NCI-H1105 (cell line): Measurements from ENCODE around the gene CCDC88C.
A peak's percentile ranks its signal among the peaks of the same experiment; 100 is the strongest.
"Not testable (repeated sequence)": the region's sequence is repeated elsewhere in the genome, so short reads cannot be mapped to it uniquely, and the experiment has no call there.

Experiments
- DNase-seq: peaks from one replicate; lab custom pipeline; 2025; lab: John Stamatoyannopoulos, UW

Gene CCDC88C

DNA sequence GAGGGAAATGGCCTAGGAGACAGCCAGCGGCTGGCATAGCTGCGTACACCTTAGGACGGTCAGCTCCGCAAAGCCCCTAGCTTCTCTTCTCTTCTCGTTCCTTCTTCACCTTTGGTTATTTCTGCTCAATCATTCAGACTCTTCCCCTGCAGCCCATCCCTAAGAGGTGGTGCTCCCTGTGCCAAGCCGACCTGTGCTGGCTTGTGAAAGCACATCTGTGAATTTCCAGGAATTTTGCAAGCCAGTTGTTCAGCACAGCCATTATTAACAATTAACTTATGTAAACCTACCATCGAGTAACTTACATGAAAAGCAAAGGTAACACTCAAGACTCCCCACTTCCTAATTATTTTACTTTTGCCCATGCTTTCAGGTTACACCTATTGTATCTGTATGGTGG, 152.2 kb downstream of the CCDC88C start:
- DNase-seq, result no peak

DNA sequence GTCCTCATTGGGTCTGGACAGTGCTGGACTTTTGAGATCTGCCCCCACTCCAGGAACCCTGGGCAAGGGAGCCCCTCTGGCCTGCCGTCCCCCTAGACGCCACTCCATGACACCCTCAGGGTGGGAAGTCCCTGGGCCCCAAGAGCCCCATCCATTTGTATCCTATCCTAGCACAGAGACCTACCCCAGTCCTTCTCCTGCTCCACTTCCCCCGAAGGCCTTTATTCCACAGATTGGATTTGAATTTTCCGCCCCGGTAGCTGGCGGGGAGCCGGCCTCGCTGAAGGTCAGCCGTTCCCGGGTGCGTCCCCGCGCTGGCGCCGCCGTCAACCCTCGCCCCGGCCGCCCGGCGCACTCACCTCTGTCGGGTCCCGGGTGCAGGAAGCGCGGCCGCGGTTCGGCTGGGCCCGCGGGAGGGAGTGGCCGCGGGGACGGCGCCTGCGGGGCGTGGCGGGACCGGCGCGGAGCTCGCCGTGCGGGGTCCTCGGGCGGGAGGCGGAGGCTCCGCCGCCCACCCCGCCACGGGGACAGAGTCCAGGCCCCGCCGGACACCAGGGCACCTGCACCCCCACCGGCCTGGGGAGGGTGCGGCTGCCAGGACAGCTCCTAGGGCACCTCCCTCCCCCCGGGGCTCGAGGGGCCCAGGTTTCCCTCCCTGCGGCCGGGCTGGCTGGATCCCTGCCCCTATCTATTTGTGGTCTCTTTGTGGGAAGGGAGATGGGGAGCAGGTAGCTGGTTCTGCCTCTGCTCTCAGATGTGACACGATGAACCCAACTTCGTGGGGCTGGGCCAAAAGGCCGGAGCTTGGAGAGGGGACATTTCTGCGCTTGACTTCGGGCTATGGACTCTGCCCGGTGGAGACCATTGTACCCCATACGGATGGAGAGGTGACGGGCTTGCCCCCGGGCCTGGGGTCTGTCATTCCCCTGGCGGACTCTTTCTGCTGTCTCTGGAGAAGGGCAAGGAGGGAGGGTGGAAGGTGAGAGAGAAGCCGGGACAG, 153.2 kb downstream of the CCDC88C start:
- no peak for DNase-seq

DNA sequence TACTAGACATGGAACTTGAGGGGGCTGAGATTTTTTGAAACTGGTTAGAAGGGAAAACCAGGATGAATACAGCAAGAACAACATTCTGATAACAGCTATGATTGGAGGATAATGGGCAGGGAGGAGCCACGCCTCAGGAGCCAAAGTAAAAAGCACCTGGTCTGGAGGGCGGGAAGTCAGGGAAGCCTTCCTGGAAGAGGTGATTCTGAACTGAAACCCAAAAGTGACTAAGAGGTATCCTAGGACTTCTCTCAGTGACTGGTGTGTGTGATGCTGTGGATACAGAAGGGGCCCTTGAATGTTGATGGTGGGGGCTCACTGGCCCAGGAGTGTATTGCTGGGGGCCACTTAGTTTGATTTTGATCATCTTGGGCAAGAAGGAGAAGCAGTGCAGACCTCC, 154.3 kb downstream of the CCDC88C start:
- DNase-seq, result no peak

DNA sequence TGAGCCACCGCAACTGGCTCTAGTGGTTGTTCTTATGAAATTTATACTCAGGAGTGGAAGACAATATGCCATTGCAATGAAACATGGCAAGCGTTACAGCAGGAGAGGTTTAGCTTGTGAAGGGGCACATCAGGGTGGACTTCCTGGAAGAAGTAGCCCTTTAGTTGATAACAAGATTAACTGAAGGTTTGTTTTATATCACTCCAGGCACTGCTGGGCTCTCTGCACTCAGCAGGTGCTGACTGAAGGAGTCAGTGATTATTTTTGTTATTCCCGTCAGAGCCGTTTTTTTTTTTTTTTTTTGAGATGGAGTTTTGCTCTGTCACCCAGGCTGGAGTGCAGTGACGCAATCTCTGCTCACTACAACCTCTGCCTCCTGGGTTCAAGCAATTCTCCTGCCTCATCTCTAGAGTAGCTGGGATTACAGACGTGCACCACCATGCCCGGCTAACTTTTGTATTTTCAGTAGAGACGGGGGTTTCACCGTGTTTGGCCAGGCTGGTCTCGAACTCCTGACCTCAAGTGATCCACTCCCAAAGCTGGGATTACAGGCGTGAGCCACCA, 155.6 kb downstream of the CCDC88C start:
- DNase-seq, result no peak

DNA sequence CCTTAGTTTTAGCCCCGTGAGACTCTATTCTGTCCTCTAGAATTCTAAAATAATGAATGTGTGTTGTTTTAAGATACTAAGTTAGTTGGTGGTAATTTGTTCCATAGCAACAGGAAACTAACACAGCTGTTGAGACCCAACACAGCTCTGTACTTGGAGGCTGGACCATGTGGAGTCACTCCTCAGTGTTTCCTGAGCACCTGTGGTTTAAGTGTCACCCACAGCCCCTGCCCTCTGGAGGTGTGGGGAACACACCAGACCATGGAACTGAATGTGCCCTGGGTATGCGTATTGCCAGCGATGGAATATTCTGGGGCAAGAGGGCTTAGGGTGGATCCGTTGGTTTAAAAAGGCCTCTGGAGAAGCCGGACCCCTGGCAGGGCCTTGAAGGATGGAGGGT, 156.5 kb downstream of the CCDC88C start:
- no peak for DNase-seq

DNA sequence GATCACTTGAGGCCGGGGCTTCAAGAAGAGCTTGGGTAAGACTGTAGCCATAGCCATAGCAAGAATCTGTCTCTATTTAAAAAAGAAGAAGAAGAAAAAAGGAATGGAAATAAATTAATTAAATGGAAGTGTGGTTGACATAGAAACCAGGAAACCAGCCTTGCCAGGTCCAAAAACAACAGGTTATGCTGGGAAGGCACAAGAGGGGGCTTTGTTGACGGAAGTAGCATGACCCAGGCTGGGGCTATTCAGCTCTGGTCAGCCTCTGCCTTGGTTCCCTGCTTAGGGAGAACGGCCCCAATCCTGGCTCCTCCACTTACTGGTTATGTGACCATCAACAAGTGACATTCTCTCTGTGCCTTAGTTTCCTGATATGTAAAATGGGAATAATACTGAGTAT, 158.7 kb downstream of the CCDC88C start:
- DNase-seq, result no peak

DNA sequence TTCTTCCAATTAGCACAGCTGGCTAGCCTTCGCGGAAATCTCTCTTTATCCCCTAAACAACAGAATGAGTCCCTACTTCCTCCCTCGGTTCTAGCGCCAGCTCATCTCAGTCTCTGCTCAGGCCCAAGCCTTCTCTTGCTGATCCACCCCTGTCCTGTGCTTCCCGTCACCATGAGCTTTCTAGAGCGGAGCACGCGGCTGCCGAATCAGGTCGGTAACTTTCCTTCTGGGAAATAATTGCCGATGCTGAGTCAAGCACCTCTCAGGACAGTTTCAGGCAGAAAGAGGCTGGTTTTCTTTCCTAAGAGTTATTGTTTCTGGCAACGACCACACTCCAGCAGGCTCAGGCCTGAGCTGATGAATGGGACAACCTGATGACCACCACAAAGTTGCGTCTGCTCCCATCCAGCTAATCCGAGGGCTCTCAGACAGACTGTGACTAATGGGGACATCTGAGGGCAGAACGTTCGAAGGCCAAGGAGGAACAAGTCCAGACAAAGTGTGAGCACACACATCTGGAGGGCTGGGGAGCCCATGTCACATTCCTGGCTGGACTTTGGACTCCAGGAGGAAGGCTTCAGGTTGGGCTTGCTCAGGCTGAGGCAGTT, 159.5 kb downstream of the CCDC88C start:
- DNase-seq, result no peak

DNA sequence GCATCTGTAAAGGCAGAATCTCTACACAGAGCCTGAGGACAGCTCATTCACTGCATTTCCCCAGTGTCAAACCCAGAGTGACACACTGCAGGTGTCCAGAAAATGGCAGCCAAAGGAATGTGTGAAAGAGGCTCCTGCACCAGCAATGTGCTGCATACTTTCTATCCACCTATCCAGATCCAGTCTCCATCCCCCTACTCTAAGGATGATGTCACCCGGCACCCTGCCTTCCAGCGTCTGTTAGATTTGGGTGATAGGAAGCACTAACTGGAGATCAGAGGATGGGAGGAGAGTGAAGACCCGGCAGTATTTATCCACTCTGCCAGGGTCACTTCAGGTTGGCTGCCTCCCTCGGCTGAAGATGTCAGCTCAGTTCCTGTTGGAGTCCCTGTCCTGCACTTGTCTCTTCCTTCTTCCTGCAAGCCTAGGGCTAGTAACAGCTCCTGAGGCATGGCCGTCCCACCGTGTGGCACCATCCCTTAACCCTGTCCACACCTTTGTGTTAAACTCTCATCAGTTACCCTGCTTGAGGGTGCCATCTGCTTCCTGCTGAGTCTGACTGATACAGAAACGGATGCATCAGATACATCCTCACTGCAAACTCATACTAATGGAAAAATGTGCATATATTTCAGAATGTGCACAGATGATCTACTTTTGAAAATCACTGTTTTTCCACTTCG, 160.2 kb downstream of the CCDC88C start:
- no peak for DNase-seq

DNA sequence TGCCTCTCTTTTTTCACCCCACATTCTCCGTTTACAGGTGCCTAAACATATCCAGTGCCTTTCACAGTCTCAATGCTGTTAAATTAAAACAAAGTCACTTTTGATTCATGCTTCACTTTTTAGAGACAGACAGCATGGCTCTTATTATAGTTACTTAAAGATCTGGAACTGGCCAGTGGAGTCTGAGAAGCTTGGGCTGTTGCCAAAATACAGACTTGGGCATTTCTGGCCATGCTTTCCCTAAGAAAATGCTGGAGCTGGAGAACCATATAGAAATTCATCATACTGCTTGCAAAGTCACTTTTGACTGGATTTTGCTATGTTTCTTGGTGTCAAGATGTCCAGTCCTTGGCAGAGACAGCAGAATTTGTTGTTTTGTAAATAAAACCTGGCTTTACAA, 161.0 kb downstream of the CCDC88C start:
- DNase-seq, result no peak

DNA sequence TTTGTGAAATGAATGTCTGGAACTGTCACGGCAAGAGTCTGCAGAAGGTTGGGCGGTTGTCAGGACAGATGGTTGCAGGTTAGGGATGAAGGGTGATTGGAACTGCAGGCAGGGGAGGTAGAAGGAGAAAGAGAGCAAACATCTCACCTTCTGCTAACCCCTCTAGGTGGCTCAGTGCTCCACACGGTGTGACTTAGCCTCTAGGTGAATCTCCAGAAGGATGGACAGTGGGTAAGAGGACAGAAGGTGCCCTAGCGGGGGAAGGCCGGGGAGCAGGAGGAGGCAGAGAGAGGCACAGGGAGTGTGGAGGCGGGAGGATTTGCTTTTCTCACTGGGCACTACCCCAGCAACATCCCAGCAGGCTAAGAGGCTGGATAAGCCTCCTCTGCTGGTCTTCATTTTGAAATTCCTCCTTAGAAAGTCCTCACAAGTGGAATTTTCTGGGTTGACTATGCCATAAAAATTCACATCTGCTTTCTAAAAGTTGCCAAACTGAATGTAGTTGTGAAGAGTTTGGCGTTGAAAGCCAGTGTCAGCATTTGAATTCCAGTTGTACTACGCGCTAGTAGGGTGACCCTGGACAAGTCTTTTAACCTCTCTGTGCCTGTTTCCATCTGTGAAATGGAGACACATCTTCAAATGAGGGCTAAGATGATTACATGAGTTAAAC, 162.5 kb downstream of the CCDC88C start:
- DNase-seq, result no peak

DNA sequence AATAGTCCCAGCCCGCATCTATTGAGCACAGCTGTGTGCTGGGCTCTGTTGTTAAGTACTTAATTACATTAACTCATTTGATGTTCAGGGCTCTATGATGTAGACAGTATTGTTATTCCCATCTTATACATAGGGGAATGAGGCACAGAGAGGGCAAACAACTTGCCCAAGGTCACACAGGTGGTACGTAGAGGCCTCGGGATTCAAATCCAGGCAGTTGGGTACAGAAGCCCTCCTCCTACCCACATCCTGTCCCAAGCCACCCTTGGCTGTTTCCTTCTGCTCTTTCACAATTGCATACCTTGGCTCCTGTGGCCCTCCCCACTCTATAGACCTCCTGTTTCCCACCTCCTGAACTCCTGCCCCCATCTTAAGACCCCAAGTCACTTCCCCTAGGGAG, 163.2 kb downstream of the CCDC88C start:
- DNase-seq, result no peak

DNA sequence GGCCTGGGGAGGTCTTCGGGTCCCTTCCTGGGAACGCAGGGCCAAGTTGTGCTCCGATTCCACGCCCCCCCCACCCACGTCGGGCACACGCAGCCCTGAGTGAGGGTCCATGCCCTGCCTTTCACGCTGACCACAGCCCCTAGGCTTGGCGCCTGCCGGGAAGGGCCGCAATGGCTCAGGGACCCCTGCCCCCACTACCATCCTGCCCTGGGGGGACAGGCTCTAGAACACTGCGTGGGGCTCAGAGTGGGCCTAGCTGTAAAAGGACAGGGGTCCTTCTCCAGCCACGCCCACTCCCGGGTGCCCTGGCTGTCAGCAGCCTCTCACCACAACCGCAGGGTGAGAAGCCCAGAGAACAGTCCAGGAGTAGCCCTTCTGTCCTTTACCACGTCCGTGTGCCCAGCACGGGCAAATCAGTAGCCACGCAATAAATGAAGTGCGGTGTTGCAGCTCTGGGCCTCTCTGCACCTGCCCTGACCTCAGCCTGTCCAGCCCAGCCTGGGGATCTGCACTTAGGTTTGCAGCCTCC, 163.8 kb downstream of the CCDC88C start:
- DNase-seq, result no peak

DNA sequence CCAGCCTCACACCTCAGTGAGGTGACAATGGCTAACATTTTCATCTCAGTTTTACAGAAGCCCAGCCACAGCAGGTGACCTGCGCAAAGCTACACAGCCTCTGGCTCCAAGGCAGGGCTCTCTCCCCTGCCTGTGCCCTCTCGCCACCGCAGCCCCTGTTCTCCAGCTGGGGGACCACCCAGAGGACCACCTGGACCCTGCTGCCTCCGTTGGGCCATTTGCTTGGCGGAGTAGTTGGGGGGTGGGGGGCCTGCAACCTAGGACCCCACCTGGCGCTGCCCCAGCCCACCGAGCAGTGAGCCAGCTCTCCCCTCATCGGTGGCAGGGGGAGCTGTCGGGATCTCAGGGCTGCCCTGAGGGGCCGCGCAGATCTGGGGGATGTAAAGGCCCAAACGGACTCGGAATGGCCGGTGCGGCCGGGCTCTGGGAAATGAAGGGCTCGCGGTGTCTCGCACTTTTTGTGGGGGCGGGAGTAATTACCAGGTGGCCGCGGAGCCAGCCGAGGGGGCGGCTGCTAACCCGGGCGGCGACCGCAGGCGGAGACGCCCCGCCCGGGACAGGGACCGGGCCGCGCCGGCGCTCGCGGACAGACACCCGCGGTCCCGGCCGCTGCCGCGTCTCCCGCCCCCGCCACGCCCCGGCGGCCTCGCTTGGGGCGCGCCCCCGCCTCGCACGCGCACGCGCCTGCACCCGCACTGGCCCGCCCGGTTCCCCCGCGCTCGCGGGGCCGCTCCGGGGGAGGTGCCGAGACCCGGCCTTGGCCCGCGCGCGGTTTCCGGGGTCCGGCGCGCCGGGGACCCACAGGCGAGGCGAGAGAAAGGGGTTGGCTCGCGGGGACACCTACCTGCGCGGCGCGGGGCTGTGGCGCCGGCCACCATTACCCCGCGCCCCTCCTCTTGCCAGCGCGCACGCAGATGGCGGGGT, 164.5 kb downstream of the CCDC88C start:
- no peak for DNase-seq

DNA sequence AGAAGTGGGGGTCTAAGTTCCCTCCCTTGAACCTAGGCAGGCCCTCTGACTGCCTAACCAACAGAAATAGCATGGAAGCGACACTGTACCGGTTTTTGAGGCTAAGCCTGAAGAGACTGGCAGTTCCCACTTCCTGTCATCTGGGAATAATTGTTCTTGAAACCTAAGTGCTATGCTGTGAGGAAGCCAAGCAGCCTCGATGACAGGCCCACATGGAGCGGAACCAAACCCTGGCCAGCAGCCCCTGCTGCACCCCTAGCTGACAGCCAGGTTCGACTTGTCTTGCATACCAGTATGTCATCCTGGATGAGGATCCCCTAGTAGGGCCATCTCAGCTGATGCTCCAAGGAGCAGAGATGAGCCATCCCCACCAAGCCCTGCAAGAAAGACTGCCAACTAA, 166.7 kb downstream of the CCDC88C start:
- no peak for DNase-seq

DNA sequence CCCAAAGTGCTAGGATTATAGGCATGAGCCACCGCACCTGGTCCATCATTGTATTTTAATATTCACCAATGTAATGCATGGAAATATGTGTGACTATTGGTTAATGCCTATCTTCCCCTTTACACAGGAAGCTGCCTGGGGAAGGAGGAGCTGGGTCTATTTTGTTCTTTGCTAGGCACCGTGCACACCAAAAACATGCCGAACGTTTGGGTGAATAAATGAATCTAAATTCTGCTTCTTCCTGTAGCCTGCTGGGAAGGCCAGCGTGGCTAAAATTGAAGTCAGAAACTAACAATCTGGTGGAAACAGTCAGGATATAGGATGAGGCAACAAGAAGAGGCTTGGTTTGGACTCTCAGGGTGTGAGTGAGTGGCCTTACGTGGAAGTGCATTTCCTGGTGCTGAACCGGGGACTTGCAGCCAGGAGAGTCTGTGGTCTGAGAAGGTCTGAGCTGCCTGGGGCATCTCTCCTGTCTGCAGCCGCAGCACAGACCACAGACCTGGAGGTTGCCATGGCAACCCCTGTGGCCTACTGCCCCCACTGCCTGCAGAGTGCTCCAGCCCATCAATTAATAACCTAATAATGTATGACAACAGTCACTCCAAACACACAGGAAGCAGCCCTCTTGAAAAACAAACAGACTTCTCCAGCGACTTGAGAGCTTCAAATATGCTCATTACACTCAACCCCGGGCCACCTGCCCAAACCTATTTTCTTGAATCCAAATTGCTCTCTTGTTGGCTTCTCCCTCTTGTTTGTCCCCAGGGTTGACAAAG, 167.6 kb downstream of the CCDC88C start:
- peak; percentile 98 for DNase-seq

DNA sequence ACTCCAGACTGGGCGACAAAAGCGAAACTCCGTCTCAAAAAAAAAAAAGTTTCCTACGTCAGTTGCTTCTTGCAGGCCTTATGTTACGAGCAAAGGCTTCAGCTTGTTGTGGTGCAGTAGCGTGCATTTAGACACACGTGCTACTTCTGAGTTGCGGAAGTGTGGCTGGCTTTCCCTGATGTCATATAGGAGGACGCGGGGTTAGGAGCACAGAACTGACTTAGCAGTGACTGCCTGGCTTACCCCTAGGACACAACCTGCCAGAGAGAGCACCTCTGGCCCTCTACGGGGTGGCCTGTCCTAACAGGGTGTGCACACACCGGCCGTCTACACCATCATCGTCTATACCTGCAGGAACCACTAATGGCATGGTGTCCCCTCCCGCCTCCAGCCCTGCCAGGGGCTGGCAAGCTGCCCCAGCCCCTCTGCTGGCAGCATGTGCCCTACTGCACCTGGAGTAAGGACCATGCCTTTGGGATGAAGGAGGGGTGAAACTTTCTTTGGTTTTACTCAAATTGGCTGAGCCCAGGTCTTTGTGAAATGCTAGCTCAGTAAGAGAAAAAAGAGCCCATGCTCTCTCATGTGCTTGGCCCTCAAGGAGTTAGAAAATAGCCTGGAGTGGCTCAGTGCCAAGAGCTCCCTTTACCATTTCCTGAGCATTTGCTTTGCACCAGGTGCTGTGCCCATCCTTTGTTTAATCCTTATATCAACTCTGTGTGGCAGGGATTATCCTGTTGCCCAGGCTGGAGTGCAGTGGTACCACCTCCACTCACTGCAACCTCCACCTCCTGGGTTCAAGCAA, 171.4 kb downstream of the CCDC88C start:
- DNase-seq, result peak; percentile 41

DNA sequence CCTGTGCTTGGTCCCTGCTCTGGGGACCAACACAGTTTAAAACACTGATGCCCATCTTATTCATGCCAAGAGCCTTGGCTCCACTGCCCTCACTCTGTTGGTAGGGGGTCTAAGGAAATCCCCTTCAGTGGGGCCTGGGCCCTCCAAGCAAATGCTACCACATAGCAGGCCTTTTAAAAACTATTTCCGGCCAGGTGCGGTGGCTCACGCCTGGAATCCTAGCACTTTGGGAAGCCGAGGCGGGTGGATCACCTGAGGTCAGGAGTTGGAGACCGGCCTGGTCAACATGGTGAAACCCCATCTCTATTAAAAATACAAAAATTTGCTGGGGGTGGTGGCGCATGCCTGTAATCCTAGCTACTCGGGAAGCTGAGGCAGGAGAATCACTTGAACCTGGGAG, 172.0 kb downstream of the CCDC88C start:
- not testable (repeated sequence) for DNase-seq

DNA sequence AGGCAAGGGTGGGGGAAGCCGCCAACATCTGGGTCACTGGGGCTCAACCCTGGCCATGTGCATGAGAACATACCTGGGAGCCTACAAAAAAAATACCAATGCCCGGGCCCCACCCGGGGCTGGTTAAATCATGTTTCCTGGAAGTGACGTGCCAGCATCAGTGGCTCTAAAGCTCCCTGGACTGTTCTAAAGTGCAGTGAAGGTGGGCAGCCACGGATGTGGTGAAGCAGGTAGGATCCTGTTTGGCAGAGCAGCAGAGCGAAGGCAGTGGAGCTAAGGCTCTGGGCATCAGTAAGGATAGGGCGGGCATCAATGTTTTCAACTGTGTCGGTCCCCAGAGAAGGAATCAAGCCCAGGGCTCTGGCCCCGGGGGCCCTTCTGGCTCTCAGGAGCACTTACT, 172.6 kb downstream of the CCDC88C start:
- no peak for DNase-seq

DNA sequence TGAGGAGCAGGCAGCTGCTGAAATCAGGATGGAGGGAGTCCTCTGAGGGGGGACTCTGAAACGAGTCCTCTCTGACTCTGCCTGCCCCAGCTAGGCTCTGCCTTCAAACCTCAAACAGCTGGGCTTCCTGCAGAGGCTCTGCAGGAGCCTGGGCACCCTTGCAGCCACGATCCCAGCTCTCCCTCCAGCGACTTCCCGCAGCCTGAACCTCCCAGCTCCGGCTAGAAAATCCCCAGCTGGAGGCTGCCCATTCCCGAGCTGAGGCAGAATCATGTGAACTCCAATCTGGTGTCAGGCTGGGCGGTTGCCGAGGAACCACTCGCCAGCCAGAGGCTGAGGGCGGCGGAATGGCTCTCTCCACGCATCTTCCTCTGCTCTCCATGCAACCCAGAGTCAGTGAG, 173.1 kb downstream of the CCDC88C start, which contains the start of gene GPR68:
Gene GPR68 (minus strand): TSS at position 204 of the 401 bp plus-strand sequence. CDS start 9,654 bp downstream, outside the sequence.
- no peak for DNase-seq
